T-helper 9 cell (primary cell): ENCODE results near the gene UPP1.
"Not testable (repeated sequence)": the region's sequence is repeated elsewhere in the genome, so short reads cannot be mapped to it uniquely, and the experiment has no call there.

ENCODE experiments used
- DNase-seq: peaks from one replicate; pipeline ENCODE4 v3.0.0-alpha.2; 2020

Gene UPP1

GRCh38 chr7:48112401-48113165 is 23.5 kb downstream of the UPP1 start:
- DNase-seq = no peak

- no peak for DNase-seq
These were observed 24.2 kb downstream of the UPP1 start for GRCh38 chr7:48113275-48113674.

DNA sequence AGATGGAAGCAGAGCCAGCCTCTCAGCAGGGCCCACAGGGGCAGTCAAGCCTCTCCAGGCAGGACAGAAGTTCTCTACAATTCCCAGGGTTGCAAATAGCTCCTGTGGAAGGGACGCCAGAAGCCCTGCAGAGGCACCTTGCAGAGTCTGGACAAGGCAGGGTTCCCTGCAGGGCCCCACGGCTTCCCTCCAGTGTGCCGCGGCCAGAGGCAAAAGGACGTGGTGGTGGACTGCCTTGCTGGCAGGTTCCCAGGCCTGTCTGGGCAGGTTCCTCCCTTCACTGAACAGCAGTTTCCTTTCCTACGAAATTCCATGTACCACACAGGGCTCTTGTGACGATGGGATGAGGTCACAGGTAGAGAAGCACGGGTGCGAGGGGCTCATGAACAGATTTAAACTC is 25.1 kb downstream of the UPP1 start:
- DNase-seq = no peak

GRCh38 chr7:48114589-48114988 is 25.5 kb downstream of the UPP1 start:
- DNase-seq = no peak

DNA sequence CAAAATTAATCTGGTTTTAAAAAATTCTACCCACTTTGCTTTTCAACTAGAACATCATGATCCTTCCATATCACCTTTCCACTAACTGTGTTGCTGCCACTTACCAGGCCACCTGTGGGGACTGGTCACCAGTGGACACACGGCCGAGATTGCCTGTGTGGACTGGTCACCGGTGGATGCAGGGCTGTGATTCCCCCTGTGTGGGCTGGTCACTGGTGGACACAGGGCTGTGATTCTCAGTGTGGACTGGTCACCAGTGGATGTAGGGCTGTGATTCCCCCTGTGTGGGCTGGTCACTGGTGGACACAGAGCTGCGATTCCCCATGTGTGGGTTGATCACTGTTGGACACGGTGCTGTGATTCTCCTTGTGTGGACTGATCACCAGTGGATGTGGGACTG is 27.0 kb downstream of the UPP1 start:
- no peak for DNase-seq

GRCh38 chr7:48118041-48118440 is 29.0 kb downstream of the UPP1 start:
- no peak for DNase-seq

DNA sequence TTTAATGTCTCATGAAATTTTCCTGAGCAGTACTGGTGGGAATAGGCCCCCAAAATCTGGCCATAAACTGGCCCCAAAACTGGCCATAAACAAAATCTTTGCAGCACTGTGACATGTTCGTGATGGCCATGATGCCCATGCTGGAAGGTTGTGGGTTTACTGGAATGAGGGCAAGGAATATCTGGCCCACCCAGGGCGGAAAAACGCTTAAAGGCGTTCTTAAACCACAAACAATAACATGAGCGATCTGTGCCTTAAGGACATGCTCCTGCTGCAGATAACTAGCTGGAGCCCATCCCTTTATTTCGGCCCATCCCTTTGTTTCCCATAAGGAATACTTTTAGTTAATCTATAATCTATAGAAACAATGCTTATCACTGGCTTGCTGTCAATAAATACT is 31.5 kb downstream of the UPP1 start:
- not testable (repeated sequence) for DNase-seq

DNA sequence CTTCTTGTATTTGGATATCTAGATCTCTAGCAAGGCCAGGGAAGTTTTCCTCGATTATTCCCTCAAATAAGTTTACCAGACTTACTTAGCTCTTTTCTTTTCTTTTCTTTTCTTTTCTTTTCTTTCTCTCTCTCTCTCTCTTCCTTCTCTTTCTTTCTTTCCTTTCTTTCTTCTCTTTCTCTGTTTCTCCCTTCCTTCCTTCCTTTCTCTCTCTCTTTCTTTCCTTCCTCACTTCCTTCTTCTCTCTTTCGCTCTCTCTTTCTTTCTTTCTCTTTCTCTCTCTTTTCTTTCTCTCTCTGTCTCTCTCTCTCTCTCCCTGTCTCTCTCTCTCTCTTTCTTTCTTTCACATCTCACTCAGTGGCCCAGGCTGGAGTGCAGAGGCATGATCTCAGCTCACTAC is 37.0 kb downstream of the UPP1 start:
- DNase-seq = no peak

GRCh38 chr7:48130658-48131108 is 41.6 kb downstream of the UPP1 start:
- no peak for DNase-seq

DNA sequence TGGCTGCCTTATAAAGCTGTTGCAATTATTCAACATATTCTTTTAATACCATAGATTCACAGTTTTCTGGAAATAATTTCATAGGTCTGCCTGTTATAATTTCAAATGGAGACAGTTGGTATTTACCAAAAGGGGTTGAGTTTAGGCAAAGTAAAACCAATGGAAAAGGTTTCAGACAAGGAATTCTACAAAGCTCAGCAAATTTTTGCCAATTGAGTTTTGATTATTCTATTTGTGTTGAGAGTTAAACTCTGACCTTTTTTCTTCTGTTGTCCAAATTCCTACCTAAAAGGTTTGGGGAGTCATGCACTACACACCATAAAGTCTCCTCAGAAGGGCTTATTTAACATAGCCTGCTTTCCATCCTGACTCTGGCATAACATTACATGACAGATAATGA is 43.7 kb downstream of the UPP1 start:
- no peak for DNase-seq

GRCh38 chr7:48139459-48139858 is 50.4 kb downstream of the UPP1 start:
- no peak for DNase-seq

DNA sequence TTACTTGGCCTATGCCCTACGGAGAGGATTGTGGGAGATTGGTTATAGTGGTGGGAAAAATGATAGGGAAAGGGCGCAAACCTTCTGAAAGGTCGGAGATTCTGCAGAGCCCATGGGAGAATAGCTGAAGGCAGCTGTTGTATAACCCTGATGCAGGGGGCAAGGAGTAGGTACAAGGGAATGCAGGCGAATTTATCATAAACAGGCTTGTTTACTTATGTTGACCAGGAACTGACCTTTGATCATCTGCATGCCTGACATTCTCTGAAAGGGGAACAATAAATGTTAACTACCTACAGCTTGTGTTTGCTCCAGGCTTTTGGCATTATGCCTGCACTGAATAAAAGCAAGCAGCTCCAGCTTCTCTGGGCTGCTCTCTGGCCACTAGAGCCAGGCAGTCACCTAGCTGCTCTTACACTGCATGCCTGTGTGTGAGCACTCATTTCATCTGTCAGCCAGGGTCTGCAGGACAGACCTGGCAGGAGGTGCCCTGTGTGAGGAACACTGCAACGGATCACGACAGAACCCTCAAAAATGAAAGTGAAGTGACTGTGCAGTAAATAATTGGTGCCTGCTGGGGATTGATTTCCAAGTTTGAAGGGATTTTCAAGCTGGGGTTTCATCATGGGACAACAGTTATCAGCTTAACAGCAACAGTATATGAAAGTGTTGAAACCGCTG is 51.1 kb downstream of the UPP1 start:
- DNase-seq = no peak

DNA sequence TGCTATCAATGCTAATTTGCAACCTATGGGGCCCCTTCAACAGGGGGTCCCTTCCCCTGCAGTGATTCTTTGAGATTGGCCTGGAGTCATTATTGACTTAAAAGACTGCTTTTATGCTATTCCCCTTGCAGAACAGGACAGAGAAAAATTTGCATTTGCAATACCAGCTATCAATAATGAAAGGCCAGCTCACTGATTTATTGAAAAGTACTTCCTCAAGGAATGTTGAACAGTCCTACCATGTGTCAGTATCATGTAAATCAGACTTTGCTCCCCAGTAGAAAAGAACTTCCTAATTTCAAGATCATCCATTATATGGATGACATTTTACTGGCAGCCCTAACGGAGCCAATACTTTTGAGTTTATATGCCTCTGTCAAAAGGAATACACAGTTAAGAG is 52.5 kb downstream of the UPP1 start:
- no peak for DNase-seq

DNA sequence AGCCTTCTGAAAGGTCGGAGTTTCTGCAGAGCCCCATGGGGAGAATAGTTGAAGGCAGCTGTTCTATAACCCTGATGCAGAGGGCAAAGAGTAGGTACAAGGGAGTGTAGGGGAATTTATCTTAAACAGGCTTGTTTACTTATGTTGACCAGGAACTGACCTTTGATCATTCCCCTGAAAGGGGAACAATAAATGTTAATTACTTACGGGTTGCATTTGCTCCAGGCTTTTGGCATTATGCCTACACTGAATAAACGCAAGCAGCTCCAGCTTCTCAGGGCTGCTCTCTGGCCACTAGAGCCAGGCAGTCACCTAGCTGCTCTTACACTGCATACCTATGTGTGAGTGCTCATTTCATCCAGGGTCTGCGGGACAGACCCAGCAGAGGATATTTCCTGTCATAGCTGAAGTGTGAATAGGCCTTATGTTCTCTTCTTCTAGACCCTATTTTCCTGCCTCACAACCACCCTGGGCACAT is 55.3 kb downstream of the UPP1 start:
- no peak for DNase-seq

- no peak for DNase-seq
These were observed 58.1 kb downstream of the UPP1 start for GRCh38 chr7:48147078-48147591.

DNA sequence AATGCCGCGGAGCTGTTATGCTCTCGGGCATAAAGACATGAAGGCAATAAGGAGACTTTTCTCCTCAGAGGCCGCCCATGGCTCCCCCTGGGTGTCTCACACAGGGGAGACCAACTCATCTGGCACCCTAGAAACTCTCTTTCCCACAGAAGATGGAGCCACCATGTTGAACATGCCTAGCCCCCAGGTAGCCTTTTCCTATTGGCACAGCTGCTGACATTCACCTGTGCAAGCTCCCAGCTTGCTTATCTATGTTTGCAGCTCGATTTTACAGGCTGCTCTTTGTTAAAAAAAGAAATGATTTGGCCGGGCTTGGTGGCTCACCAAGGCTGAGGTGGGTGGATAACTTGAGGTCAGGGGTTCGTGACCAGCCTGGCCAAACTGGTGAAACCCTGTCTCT is 58.6 kb downstream of the UPP1 start:
- not testable (repeated sequence) for DNase-seq

DNA sequence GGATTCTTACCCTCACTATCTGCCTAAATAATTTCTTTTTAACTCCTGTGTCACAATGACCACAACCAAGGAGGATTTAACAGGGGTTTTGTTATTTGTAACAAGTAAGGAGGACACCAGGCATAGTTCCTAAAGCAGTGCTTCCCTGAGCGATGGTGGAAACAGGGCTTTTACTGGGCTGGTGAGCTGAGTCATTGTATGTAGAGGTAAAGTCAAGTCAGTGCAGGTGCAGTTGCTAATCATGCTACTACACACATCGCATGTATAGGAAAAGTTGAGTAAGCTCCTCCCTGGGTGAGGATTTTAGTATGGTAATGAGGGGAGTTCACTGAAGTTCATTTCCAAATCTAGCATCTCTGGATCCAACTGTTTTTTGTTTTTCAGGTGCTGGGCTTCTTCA is 59.2 kb downstream of the UPP1 start:
- no peak for DNase-seq

DNA sequence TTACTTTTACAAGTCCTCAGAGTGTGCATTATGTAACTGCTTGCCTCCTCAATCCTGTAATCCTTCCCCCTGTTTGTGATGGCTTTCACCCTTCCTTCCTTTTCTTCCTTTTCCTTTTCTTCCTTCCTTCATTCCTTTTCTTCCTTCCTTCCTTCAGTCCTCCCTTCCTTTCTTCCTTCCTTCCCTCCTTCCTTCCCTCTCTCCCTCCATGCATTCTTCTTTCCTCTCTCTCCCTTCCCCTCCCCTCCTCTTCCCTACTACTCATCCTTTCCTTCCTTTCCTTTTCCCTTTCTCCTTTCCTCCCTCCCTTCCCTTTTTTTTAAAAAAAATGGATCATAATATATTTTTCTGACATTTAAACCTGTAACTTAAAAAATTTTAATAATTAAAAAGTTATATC is 60.0 kb downstream of the UPP1 start:
- no peak for DNase-seq

DNA sequence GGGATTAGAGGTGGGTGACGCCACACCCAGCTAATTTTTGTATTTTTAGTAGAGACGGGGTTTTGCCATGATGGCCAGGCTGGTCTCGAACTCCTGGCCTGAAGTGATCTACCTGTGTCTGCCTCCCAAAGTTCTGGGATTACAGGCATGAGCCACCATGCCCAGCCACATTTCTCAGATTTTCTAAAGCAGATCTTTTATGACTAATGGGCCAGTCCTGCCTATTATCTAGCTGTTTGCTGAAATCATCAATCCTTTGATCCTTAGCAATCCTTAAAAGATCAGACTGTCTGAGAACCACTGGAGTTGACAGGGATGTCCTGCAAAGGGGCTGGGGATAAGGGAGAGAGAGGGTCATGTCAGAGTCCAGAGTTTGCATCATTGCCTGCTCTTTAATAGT is 61.0 kb downstream of the UPP1 start:
- no peak for DNase-seq

DNA sequence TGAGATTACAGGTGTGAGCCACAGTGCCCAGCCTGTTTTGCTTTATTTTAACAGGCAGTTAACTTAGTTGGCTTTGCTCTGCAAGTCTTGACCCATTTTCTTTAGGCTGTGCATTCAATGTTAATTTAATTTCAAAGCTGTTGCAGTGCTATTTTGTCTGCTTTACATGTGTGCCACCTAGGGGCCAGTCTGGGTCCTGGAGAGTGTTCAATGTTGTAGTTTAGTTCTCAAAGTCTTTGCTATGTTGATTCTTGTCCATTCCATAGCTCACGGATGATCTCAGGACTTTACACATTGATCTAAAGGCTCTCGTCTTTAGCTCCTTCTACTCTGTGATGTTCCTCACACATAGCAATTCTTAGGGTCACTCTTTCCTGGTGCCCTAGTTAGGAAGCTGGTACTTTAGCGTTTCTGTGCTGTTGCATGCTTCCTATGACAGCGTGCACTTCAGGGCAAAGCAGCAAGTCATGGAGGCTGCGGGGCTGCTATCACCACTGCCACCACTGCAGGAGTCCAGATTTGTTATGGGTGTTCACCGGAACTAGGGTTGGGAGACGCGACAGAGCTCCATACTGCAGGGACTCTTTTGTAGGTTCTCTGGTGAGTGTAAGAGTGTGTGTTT is 65.8 kb downstream of the UPP1 start:
- peak; percentile 27 for DNase-seq
